GM10248 (cell line): ENCODE results near the gene MRPL19.
"Not testable (repeated sequence)": the region's sequence is repeated elsewhere in the genome, so short reads cannot be mapped to it uniquely, and the experiment has no call there.

Experiments used
- CTCF ChIA-PET: fragments of 300-600 bp; sonication (Branson Sonifier 250); formaldehyde crosslinking; extraction: SDS; loops from one replicate; lab custom pipeline; 2021; ENCODE audit warnings: antibody characterized with exemption; lab: Yijun Ruan, JAX
- POLR2A ChIA-PET: fragments of 350-650 bp; sonication (Branson Sonifier 250); formaldehyde crosslinking; extraction: SDS; loops from one replicate; lab custom pipeline; 2020; ENCODE audit warnings: antibody characterized with exemption; lab: Yijun Ruan, JAX
- DNase-seq: peaks from one replicate; pipeline ENCODE4 v3.0.0; 2012; ENCODE audit errors: extremely low spot score
- CTCF ChIP-seq: IDR thresholded peaks from 2 replicates; pipeline ENCODE4 v1.5.1; 2012; ENCODE audit warnings: mild to moderate bottlenecking, low read depth; ENCODE audit errors: extremely low read depth, missing control alignments, control extremely low read depth

The MRPL19 gene

GRCh38 chr2:75667884-75668283 lies 21.3 kb downstream of the MRPL19 start:
- no peak for TF ChIP-seq CTCF
- DNase-seq, result no peak
- ChIA-PET POLR2A (no interaction called here), CTCF (interaction anchor here (1.7 to 7.6 kb wide), 3 partner anchors 11 to 27 kb away, joined by 5 to 77 read pairs (median 18); no protein-coding TSS in a partner anchor)

GRCh38 chr2:75675423-75675822 lies 28.8 kb downstream of the MRPL19 start:
- POLR2A ChIA-PET, DNase-seq: not testable (repeated sequence)
- CTCF ChIA-PET, result interaction anchor here (3.2 to 7.4 kb wide), 2 partner anchors 8 to 35 kb away, joined by 36 to 77 read pairs; no protein-coding TSS in a partner anchor

- no peak for TF ChIP-seq CTCF
- CTCF ChIA-PET, result interaction anchor here (1.8 to 7.4 kb wide), 3 partner anchors 8 to 35 kb away, joined by 9 to 77 read pairs (median 36); no protein-coding TSS in a partner anchor
- no peak for DNase-seq
- POLR2A ChIA-PET, result no interaction called here
Measured at GRCh38 chr2:75675908-75676307, 29.3 kb downstream of the MRPL19 start.

- ChIA-PET POLR2A (no interaction called here), CTCF (interaction anchor here (0.6 to 7.4 kb wide), 20 partner anchors 9 to 71 kb away, joined by 3 to 77 read pairs (median 6); partner anchors contain the start of gene MRPL19)
- no peak for DNase-seq
- TF ChIP-seq CTCF, result no peak
Measured at GRCh38 chr2:75676464-75676863, 29.9 kb downstream of the MRPL19 start.

- ChIA-PET CTCF (interaction anchor here (0.9 to 7.4 kb wide), 7 partner anchors 8 to 40 kb away, joined by 3 to 77 read pairs (median 6); partner anchors contain the start of gene GCFC2), POLR2A (no interaction called here)
- no peak for DNase-seq
- TF ChIP-seq CTCF, result no peak
Measured at GRCh38 chr2:75679556-75679955, 33.0 kb downstream of the MRPL19 start.

GRCh38 chr2:75680402-75680801 lies 33.8 kb downstream of the MRPL19 start:
- no peak for TF ChIP-seq CTCF
- CTCF ChIA-PET, result interaction anchor here (0.8 to 7.4 kb wide), 4 partner anchors 13 to 41 kb away, joined by 3 to 77 read pairs (median 6); no protein-coding TSS in a partner anchor
- no peak for DNase-seq
- POLR2A ChIA-PET, result no interaction called here

GRCh38 chr2:75683430-75683829 lies 36.8 kb downstream of the MRPL19 start:
- CTCF ChIA-PET, result interaction anchor here (1.4 to 2.2 kb wide), 3 partner anchors 11 to 42 kb away, joined by 3 to 7 read pairs (median 3); no protein-coding TSS in a partner anchor
- DNase-seq, POLR2A ChIA-PET: not testable (repeated sequence)

- TF ChIP-seq CTCF, result no peak
- no peak for DNase-seq
- CTCF ChIA-PET, result interaction anchor here (0.7 to 1.9 kb wide), 4 partner anchors 9 to 48 kb away, joined by 3 to 7 read pairs (median 6); no protein-coding TSS in a partner anchor
- POLR2A ChIA-PET, result no interaction called here
Measured at GRCh38 chr2:75688196-75688595, 41.6 kb downstream of the MRPL19 start.
